ENCODE results near the gene RO60. TPM values are rescaled to one million over a fixed set of nuclear protein-coding genes. Genes with fewer than 3 reads are reported as not detected.

RO60 gene
- total RNA-seq, 6 donors from 2014 or later: 49.5 to 131 (median 72.0) TPM

DNA sequence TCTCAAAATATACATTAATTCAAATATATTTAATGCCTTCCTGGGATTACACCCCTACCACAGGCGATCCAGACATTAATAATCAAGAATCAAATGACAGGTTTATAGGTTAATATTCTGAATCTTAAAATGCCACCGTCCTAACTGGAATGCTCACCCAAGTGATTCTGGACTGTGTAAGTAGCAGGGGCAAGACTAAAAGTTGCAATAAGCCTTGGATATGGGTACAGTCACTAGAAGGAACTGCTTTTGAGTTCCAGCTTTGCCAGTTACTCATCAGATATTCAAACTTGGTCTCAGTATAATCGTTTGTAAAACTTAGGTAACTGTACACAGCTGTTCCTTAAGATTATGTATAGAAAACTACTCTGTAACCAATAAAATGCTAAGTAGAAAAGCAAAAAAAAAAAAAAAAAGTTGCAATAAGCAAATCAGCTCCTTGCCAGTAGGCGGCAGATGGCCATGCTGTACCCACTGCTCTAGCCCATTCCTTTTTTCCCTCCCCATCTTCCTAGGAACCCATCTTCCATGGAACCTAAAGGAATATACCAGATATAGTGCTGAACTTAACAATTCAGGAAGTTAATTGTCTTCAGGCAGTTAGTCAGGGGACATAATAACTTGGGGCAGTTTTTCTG, 10.5 kb downstream of the RO60 start:
- DNase-seq (no peak), ATAC-seq (ENCODE audit: low FRiP score in 2 of 2) (no peak)
- Histone ChIP-seq H3K4me1 (peaks cover 0 to 14% (median 11%) of the 10 kb centered on the region in 4 donors), H3K36me3 (peaks cover 0 to 3% (median 0%) of the 10 kb centered on the region in 4 donors), H3K27me3 (no peaks in the 10 kb centered on the region), H3K27ac (no peak overlapping the region), H3K9me3 (no peaks in the 10 kb centered on the region), H3K4me3 (no peak overlapping the region)
- 86 to 87% methylated on average over 4 of the region's 4 CpGs for WGBS, 2 donors
- TF ChIP-seq CTCF (IDR thresholded peaks at IDR 0.05) (peak in 1 of 6 experiments; percentile 6), POLR2A (IDR thresholded peaks at IDR 0.05) (no peak)

GRCh38 chr1:193070386-193070753, 11.0 kb downstream of the RO60 start:
- DNase-seq (no peak), ATAC-seq (ENCODE audit: low FRiP score in 2 of 2) (no peak)
- Histone ChIP-seq H3K9me3 (no peaks in the 10 kb centered on the region), H3K27me3 (no peaks in the 10 kb centered on the region), H3K4me3 (no peak overlapping the region), H3K27ac (no peak overlapping the region), H3K4me1 (peaks cover 0 to 14% (median 11%) of the 10 kb centered on the region in 4 donors), H3K36me3 (peaks cover 0 to 3% (median 0%) of the 10 kb centered on the region in 4 donors)
- 67 to 69% methylated on average over 2 of the region's 2 CpGs for WGBS, 2 donors
- TF ChIP-seq CTCF (IDR thresholded peaks at IDR 0.05) (peak in 1 of 6 experiments; percentile 1), EP300 (IDR thresholded peaks at IDR 0.05) (no peak)

GRCh38 chr1:193070942-193071341, 11.5 kb downstream of the RO60 start:
- H3K27me3 ChIP-seq: no peaks in the 10 kb centered on the region
- DNase-seq (no peak), ATAC-seq (ENCODE audit: low FRiP score in 2 of 2) (no peak)
- H3K4me3 ChIP-seq: no peak overlapping the region
- H3K27ac ChIP-seq: no peak overlapping the region
- H3K4me1 ChIP-seq: peaks cover 0 to 14% (median 11%) of the 10 kb centered on the region in 4 donors
- TF ChIP-seq EP300 (IDR thresholded peaks at IDR 0.05) (no peak), CTCF (IDR thresholded peaks at IDR 0.05) (no peak), POLR2AphosphoS5 (IDR thresholded peaks at IDR 0.05) (no peak), POLR2A (IDR thresholded peaks at IDR 0.05) (no peak)
- 60 to 69% methylated on average over 5 of the region's 5 CpGs for WGBS, 2 donors
- no peaks in the 10 kb centered on the region for H3K9me3 ChIP-seq
- peaks cover 0 to 3% (median 0%) of the 10 kb centered on the region in 4 donors for H3K36me3 ChIP-seq

GRCh38 chr1:193077991-193078390, 18.6 kb downstream of the RO60 start:
- ATAC-seq (ENCODE audit: low FRiP score in 2 of 2): no peak
- H3K36me3 ChIP-seq: peaks cover 3 to 60% (median 13%) of the 10 kb centered on the region in 4 donors
- H3K4me1 ChIP-seq: no peaks in the 10 kb centered on the region
- DNase-seq: no peak
- no peak overlapping the region for H3K4me3 ChIP-seq
- H3K9me3 ChIP-seq: no peaks in the 10 kb centered on the region
- no peak overlapping the region for H3K27ac ChIP-seq
- TF ChIP-seq EP300 (IDR thresholded peaks at IDR 0.05): no peak
- no peak for TF ChIP-seq CTCF (IDR thresholded peaks at IDR 0.05)
- TF ChIP-seq POLR2AphosphoS5 (IDR thresholded peaks at IDR 0.05): no peak
- no peak for TF ChIP-seq POLR2A (IDR thresholded peaks at IDR 0.05)
- no peaks in the 10 kb centered on the region for H3K27me3 ChIP-seq

- H3K4me1 ChIP-seq: no peaks in the 10 kb centered on the region
- ATAC-seq (ENCODE audit: low FRiP score in 2 of 2): no peak
- peaks cover 7 to 72% (median 20%) of the 10 kb centered on the region in 4 donors for H3K36me3 ChIP-seq
- no peaks in the 10 kb centered on the region for H3K27me3 ChIP-seq
- TF ChIP-seq POLR2AphosphoS5 (IDR thresholded peaks at IDR 0.05): no peak
- TF ChIP-seq POLR2A (IDR thresholded peaks at IDR 0.05): no peak
- TF ChIP-seq EP300 (IDR thresholded peaks at IDR 0.05): no peak
- no peak for TF ChIP-seq CTCF (IDR thresholded peaks at IDR 0.05)
- WGBS, 2 donors: 96 to 100% methylated on average over 3 of the region's 3 CpGs
- DNase-seq: no peak
- no peak overlapping the region for H3K4me3 ChIP-seq
- no peaks in the 10 kb centered on the region for H3K9me3 ChIP-seq
- no peak overlapping the region for H3K27ac ChIP-seq
These were observed 19.8 kb downstream of the RO60 start for GRCh38 chr1:193079187-193079586.

All from upper lobe of left lung (tissue), 6 donors.